Thyroid gland (tissue), 4 donors: ENCODE data around the gene FAM76A. TPM values are rescaled to one million over a fixed set of nuclear protein-coding genes. Genes with fewer than 3 reads are reported as not detected.

Experiments
- DNase-seq, 2 donors: peaks; one replicate each; pipeline ENCODE4 v3.0.0-alpha.2; 2019
- H3K27ac ChIP-seq, 3 donors: fragments of 200-600 bp; sonication (generic); 1 replicate in 2 of 3; 2 replicates in 1 of 3; pipeline ENCODE4 v1.5.1; 2016 to 2019; ENCODE audit warnings: mild to moderate bottlenecking in 1 of 3, moderate library complexity in 1 of 3
- H3K27me3 ChIP-seq: fragments of 200-600 bp; sonication (generic); one replicate; pipeline ENCODE4 v1.5.1; 2019
- H3K36me3 ChIP-seq, 2 donors: fragments of 200-600 bp; sonication (generic); one replicate each; pipeline ENCODE4 v1.5.1; 2016 to 2019
- H3K4me1 ChIP-seq, 2 donors: fragments of 200-600 bp; sonication (generic); one replicate each; pipeline ENCODE4 v1.5.1; 2017 to 2019
- H3K4me3 ChIP-seq, 3 donors: fragments of 200-600 bp; sonication (generic); replicated peaks in 1 of 3; 1 replicate in 2 of 3; 2 replicates in 1 of 3; pipeline ENCODE4 v1.5.1; 2016; ENCODE audit warnings: mild to moderate bottlenecking in 1 of 3
- H3K9me3 ChIP-seq: fragments of 200-600 bp; sonication (generic); one replicate; pipeline ENCODE4 v1.5.1; 2017
- POLR2A ChIP-seq, 2 donors: fragments of 450-650 bp; IDR thresholded peaks; one replicate each; pipeline ENCODE4 v1.6.1; 2017; ENCODE audit warnings: antibody characterized with exemption in 2 of 2, mild to moderate bottlenecking in 2 of 2, moderate library complexity in 1 of 2
- WGBS, 2 donors: methylation state at CpG; one replicate each; pipeline ENCODE4 v1.1.5; 2017; 5-methylcytosine and 5-hydroxymethylcytosine counted together
- intact Hi-C: fragments of 100-400 bp; cut with DNase I; formaldehyde crosslinking; loops from one replicate; pipeline ENCODE4 v1.15.1; 2023
- small RNA-seq: library from RNA; depleted of rRNA; stranded (forward); fragments of <200 nt; gene quantifications from one replicate; pipeline ENCODE3, GENCODE V24; 2016
- total RNA-seq, 4 donors: library from RNA; depleted of rRNA; stranded (reverse); fragments of >200 nt; gene quantifications; one replicate each; pipeline ENCODE4 v1.2.3, GENCODE V29; 2016
- TF ChIP-seq, protein P1 (sequence below), 6 experiments: fragments of 200-600 bp in 3 of 6; fragments of 450-650 bp in 3 of 6; sonication (generic) in 3 of 6; IDR thresholded peaks; one replicate each; pipeline ENCODE4 v1.5.1; 2016 to 2019; ENCODE audit warnings: antibody characterized with exemption in 6 of 6, mild to moderate bottlenecking in 2 of 6, inconsistent platforms in 1 of 6, moderate library complexity in 1 of 6

FAM76A gene
- total RNA-seq, 4 donors from 2014 or later = 23.7 to 32.6 (median 30.7) TPM

DNA sequence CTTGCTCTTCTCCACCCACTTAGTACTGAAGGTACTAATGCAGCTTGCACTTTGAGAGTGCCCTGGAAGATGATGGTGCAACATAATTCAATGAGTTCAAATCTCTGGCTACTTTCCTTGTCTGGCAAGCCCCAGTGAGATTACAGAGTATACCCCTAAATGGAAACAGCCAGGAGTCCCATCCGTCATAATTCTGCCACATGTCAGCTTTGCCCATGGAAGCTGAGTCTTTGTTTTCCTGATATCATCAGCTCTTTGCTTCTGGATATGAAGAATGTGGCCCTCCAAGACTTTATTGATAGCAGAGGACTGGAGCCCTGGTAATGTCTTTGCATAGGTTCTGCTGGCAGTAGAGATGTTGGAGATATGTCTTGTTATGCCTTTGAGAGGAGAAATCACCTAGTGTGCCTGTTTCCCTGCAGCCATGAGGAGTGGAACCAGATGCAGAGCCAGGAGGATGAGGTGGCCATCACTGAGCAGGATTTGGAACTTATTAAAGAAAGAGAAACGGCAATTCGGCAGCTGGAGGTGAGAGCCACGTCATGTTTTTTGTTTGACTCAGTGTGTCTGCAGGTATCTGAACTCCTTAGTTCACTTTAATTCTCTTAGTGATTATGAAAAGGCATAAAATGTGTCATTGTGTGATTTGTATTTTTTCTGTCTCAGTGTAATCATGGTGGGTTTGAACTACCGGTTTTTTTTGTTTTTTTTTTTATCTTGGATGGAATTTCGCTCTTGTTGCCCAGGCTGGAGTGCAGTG lies 86.2 kb downstream of the FAM76A start:
- peaks cover 25 to 58% of the 10 kb centered on the region in 2 donors for H3K36me3 ChIP-seq
- intact Hi-C loops = loop anchor here (10.0 kb wide), 1 partner anchor 57 kb away; no protein-coding TSS in a partner anchor
- WGBS, 2 donors = 93 to 94% methylated on average over 6 of the region's 6 CpGs

More for the DNA sequence above, 86.2 kb downstream of the FAM76A start:
- TF ChIP-seq POLR2A (IDR thresholded peaks at IDR 0.05) = no peak
- TF ChIP-seq, protein P1, sequence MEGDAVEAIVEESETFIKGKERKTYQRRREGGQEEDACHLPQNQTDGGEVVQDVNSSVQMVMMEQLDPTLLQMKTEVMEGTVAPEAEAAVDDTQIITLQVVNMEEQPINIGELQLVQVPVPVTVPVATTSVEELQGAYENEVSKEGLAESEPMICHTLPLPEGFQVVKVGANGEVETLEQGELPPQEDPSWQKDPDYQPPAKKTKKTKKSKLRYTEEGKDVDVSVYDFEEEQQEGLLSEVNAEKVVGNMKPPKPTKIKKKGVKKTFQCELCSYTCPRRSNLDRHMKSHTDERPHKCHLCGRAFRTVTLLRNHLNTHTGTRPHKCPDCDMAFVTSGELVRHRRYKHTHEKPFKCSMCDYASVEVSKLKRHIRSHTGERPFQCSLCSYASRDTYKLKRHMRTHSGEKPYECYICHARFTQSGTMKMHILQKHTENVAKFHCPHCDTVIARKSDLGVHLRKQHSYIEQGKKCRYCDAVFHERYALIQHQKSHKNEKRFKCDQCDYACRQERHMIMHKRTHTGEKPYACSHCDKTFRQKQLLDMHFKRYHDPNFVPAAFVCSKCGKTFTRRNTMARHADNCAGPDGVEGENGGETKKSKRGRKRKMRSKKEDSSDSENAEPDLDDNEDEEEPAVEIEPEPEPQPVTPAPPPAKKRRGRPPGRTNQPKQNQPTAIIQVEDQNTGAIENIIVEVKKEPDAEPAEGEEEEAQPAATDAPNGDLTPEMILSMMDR (IDR thresholded peaks at IDR 0.05) = no peak
- H3K27me3 ChIP-seq = no peaks in the 10 kb centered on the region
- no peak for DNase-seq
- H3K27ac ChIP-seq = no peak overlapping the region
- peaks cover 6 to 8% of the 10 kb centered on the region in 2 donors for H3K4me1 ChIP-seq
- no peak overlapping the region for H3K4me3 ChIP-seq
- H3K9me3 ChIP-seq = no peaks in the 10 kb centered on the region

Small RNAs within 50 kb of the gene (small RNA-seq; reads per million reads assigned to genes)
- gene AL020997.2 (not detected), gene RNU6-424P (not detected)

Other genes with a start within 250 kb of the FAM76A start
- 10 to 100 TPM; 38.3 to 47.7 (median 46.7) TPM for gene WASF2, start 235.8 kb upstream of the FAM76A start, total RNA-seq
- 10 to 100 TPM; 25.5 to 91.4 (median 47.8) TPM for gene AHDC1, start 121.8 kb upstream of the FAM76A start, total RNA-seq
- 1 to 10 TPM; 4.6 to 7.1 (median 6.4) TPM for gene FGR, start 90.8 kb upstream of the FAM76A start, total RNA-seq
- 100 to 1,000 TPM; 120 to 174 (median 150) TPM for gene IFI6, start 53.8 kb upstream of the FAM76A start, total RNA-seq
- gene STX12, start 47.3 kb downstream of the FAM76A start, total RNA-seq = 100 to 1,000 TPM; 169 to 265 (median 221) TPM
- 10 to 100 TPM; 29.2 to 34.8 (median 33.1) TPM for gene PPP1R8, start 104.8 kb downstream of the FAM76A start, total RNA-seq
- gene THEMIS2, start 146.6 kb downstream of the FAM76A start, total RNA-seq = 10 to 100 TPM; 20.1 to 36.0 (median 25.0) TPM
- gene RPA2, start 188.6 kb downstream of the FAM76A start, total RNA-seq = 10 to 100 TPM; 42.4 to 70.5 (median 60.4) TPM
- gene SMPDL3B, start 209.0 kb downstream of the FAM76A start, total RNA-seq = 10 to 100 TPM; 22.3 to 37.8 (median 26.9) TPM
- 10 to 100 TPM in 3 of 4 donors, 1 to 10 TPM in 1; 8.3 to 14.3 (median 11.3) TPM for gene XKR8, start 234.0 kb downstream of the FAM76A start, total RNA-seq